Liver (tissue), 9 donors: ENCODE data around the gene ZNF439. TPM values are rescaled to one million over a fixed set of nuclear protein-coding genes. Genes with fewer than 3 reads are reported as not detected.
"Not testable (repeated sequence)": the region's sequence is repeated elsewhere in the genome, so short reads cannot be mapped to it uniquely, and the experiment has no call there.

Experiments
- DNase-seq: peaks from one replicate; pipeline ENCODE4 v3.0.0-alpha.2; 2017; ENCODE audit warnings: low spot score
- H3K27ac ChIP-seq, 2 donors: one replicate each; pipeline ENCODE4 v1.7.0; 2013; ENCODE audit warnings: inconsistent platforms in 2 of 2, low read length in 2 of 2, control low read depth in 1 of 2, low read depth in 1 of 2, mild to moderate bottlenecking in 1 of 2
- H3K27me3 ChIP-seq, 4 donors: one replicate each; pipeline versions ENCODE4 v1.6.1 to v1.7.0; 2013; ENCODE audit warnings: low read length in 3 of 4, inconsistent platforms in 1 of 4, mild to moderate bottlenecking in 1 of 4, moderate library complexity in 1 of 4; ENCODE audit not compliant: control insufficient read depth in 4 of 4, insufficient read depth in 4 of 4
- H3K36me3 ChIP-seq, 4 donors: one replicate each; pipeline versions ENCODE4 v1.6.1 to v1.7.0; 2013; ENCODE audit warnings: low read length in 3 of 4, mild to moderate bottlenecking in 3 of 4, low read depth in 1 of 4, moderate library complexity in 1 of 4; ENCODE audit not compliant: control insufficient read depth in 4 of 4, insufficient read depth in 3 of 4
- H3K4me1 ChIP-seq, 4 donors: one replicate each; pipeline versions ENCODE4 v1.6.1 to v1.7.0; 2013; ENCODE audit warnings: low read length in 3 of 4, mild to moderate bottlenecking in 3 of 4, moderate library complexity in 1 of 4; ENCODE audit not compliant: control insufficient read depth in 4 of 4, insufficient read depth in 4 of 4
- H3K4me3 ChIP-seq, 3 donors: one replicate each; pipeline versions ENCODE4 v1.6.1 to v1.7.0; 2013; ENCODE audit warnings: low read length in 3 of 3, control low read depth in 1 of 3, low read depth in 1 of 3, mild to moderate bottlenecking in 1 of 3
- H3K9ac ChIP-seq, 2 donors: one replicate each; pipeline ENCODE4 v1.7.0; 2013; ENCODE audit warnings: low read length in 2 of 2, mild to moderate bottlenecking in 2 of 2, moderate library complexity in 2 of 2, control low read depth in 1 of 2, low read depth in 1 of 2
- H3K9me3 ChIP-seq, 4 donors: one replicate each; pipeline versions ENCODE4 v1.6.1 to v1.7.0; 2013; ENCODE audit warnings: low read length in 3 of 4; ENCODE audit not compliant: control insufficient read depth in 4 of 4
- EGR1 ChIP-seq, 2 donors: IDR thresholded peaks; 2 replicates each; pipeline ENCODE4 v1.6.1; 2016 to 2018; ENCODE audit warnings: antibody characterized with exemption in 2 of 2, low read depth in 2 of 2
- FOXA1 ChIP-seq: IDR thresholded peaks from 2 replicates; pipeline ENCODE4 v1.6.1; 2016; ENCODE audit warnings: antibody characterized with exemption
- FOXA2 ChIP-seq: IDR thresholded peaks from 2 replicates; pipeline ENCODE4 v1.6.1; 2016; ENCODE audit warnings: antibody characterized with exemption
- GABPA ChIP-seq, 2 donors: IDR thresholded peaks in 1 of 2; conservative IDR thresholded peaks in 1 of 2; 2 replicates each; pipeline ENCODE4 v1.6.1; 2016; ENCODE audit warnings: antibody characterized with exemption in 2 of 2, mild to moderate bottlenecking in 1 of 2, moderate library complexity in 1 of 2
- HNF4A ChIP-seq, 2 donors: conservative IDR thresholded peaks; 2 replicates each; pipeline ENCODE4 v1.6.1; 2016; ENCODE audit warnings: antibody characterized with exemption in 2 of 2, mild to moderate bottlenecking in 2 of 2
- HNF4G ChIP-seq: IDR thresholded peaks from 2 replicates; pipeline ENCODE4 v1.6.1; 2016; ENCODE audit warnings: antibody characterized with exemption
- JUND ChIP-seq, 2 donors: IDR thresholded peaks; 2 replicates each; pipeline ENCODE4 v1.6.1; 2016; ENCODE audit warnings: antibody characterized with exemption in 2 of 2
- MAX ChIP-seq: IDR thresholded peaks from 2 replicates; pipeline ENCODE4 v1.6.1; 2016; ENCODE audit warnings: antibody characterized with exemption
- NR2F2 ChIP-seq: IDR thresholded peaks from 2 replicates; pipeline ENCODE4 v1.6.1; 2016; ENCODE audit warnings: antibody characterized with exemption
- RAD21 ChIP-seq, 2 donors: IDR thresholded peaks; 2 replicates each; pipeline ENCODE4 v1.6.1; 2016; ENCODE audit warnings: antibody characterized with exemption in 2 of 2, mild to moderate bottlenecking in 2 of 2
- RXRA ChIP-seq, 2 donors: IDR thresholded peaks; 2 replicates each; pipeline ENCODE4 v1.6.1; 2017 to 2018; ENCODE audit warnings: antibody characterized with exemption in 2 of 2, mild to moderate bottlenecking in 1 of 2
- SP1 ChIP-seq: IDR thresholded peaks from 2 replicates; pipeline ENCODE4 v1.6.1; 2018; ENCODE audit warnings: antibody characterized with exemption, mild to moderate bottlenecking
- TAF1 ChIP-seq: conservative IDR thresholded peaks from 2 replicates; pipeline ENCODE4 v1.6.1; 2016; ENCODE audit warnings: antibody characterized with exemption, mild to moderate bottlenecking
- YY1 ChIP-seq: IDR thresholded peaks from 2 replicates; pipeline ENCODE4 v1.6.1; 2016; ENCODE audit warnings: antibody characterized with exemption, mild to moderate bottlenecking
- whole genome bisulfite sequencing: extraction: QIAGEN DNeasy Blood & Tissue Kit; methylation state at CpG from one replicate; pipeline ENCODE4 v1.1.7; 2013; 5-methylcytosine and 5-hydroxymethylcytosine counted together
- polyA plus RNA-seq, 2 donors: library from polyadenylated mRNA; stranded (reverse) in 1 of 2; unstranded in 1 of 2; fragments of 200-250 nt in 1 of 2; fragments of >200 nt in 1 of 2; fragmentation: Nextera tagmentation in 1 of 2; extraction: Ambion mirVana in 1 of 2; gene quantifications; one replicate each; pipeline versions ENCODE4 v1.2.1 to v1.2.3, GENCODE V29; 2013 to 2015
- total RNA-seq, 2 donors: library from RNA; depleted of rRNA; stranded (reverse); fragments of >200 nt; gene quantifications; one replicate each; pipeline ENCODE4 v1.2.3, GENCODE V29; 2014
- TF ChIP-seq, protein P1 (sequence below): IDR thresholded peaks from 2 replicates; pipeline ENCODE4 v1.6.1; 2016; ENCODE audit warnings: antibody characterized with exemption, mild to moderate bottlenecking
- TF ChIP-seq, protein P2 (sequence below): IDR thresholded peaks from 2 replicates; pipeline ENCODE4 v1.6.1; 2016; ENCODE audit warnings: antibody characterized with exemption
- TF ChIP-seq, protein P3 (sequence below): IDR thresholded peaks from 2 replicates; pipeline ENCODE4 v1.6.1; 2016; ENCODE audit warnings: antibody characterized with exemption
- donor health status: healthy.
- donor health status: healthy.
- donor health status: healthy.
- donor health status: healthy.
- donor health status: healthy.

Gene ZNF439
- total and polyA plus RNA-seq, 4 donors, result 0.33 to 2.4 (median 1.3) TPM

DNA sequence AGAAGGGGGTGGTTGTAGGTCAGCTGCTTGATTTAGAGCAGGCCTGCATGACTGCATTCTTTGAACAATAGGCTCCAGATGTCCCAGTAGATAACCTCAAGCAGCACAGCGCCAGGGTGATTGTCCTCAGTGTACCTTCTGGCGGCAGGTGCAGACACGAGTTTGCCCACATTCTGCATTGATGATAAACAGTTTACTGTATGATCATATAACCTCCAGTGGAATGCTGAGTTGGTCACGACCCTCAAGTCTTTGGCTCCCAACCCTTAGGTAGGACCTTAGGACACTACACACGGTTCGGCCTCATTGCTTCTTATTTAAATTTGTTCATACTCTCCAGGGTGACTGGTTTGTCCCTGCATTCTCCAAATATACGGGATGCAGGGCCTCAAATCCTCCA lies 12.2 kb downstream of the ZNF439 start:
- H3K27ac ChIP-seq, result no peak overlapping the region
- H3K4me1 ChIP-seq, result no peaks in the 10 kb centered on the region
- H3K27me3 ChIP-seq, result no peaks in the 10 kb centered on the region
- H3K9me3 ChIP-seq, result peaks cover 0 to 10% (median 7%) of the 10 kb centered on the region in 4 donors
- 94% methylated on average over 7 of the region's 7 CpGs for WGBS
- no peak for TF ChIP-seq NR2F2
- no peak for TF ChIP-seq TAF1
- no peak for TF ChIP-seq GABPA (IDR thresholded peaks at IDR 0.05 in 1 of 2, conservative IDR thresholded peaks at IDR 0.05 in 1 of 2)
- TF ChIP-seq HNF4A (conservative IDR thresholded peaks at IDR 0.05), result no peak
- TF ChIP-seq SP1, result no peak
- TF ChIP-seq FOXA2, result no peak
- no peak for TF ChIP-seq YY1
- no peak for TF ChIP-seq EGR1 (IDR thresholded peaks at IDR 0.05; ENCODE audit: low read depth in 2 of 2)
- no peak for TF ChIP-seq FOXA1
- TF ChIP-seq, protein P1, sequence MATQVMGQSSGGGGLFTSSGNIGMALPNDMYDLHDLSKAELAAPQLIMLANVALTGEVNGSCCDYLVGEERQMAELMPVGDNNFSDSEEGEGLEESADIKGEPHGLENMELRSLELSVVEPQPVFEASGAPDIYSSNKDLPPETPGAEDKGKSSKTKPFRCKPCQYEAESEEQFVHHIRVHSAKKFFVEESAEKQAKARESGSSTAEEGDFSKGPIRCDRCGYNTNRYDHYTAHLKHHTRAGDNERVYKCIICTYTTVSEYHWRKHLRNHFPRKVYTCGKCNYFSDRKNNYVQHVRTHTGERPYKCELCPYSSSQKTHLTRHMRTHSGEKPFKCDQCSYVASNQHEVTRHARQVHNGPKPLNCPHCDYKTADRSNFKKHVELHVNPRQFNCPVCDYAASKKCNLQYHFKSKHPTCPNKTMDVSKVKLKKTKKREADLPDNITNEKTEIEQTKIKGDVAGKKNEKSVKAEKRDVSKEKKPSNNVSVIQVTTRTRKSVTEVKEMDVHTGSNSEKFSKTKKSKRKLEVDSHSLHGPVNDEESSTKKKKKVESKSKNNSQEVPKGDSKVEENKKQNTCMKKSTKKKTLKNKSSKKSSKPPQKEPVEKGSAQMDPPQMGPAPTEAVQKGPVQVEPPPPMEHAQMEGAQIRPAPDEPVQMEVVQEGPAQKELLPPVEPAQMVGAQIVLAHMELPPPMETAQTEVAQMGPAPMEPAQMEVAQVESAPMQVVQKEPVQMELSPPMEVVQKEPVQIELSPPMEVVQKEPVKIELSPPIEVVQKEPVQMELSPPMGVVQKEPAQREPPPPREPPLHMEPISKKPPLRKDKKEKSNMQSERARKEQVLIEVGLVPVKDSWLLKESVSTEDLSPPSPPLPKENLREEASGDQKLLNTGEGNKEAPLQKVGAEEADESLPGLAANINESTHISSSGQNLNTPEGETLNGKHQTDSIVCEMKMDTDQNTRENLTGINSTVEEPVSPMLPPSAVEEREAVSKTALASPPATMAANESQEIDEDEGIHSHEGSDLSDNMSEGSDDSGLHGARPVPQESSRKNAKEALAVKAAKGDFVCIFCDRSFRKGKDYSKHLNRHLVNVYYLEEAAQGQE, result no peak
- TF ChIP-seq RAD21 (IDR thresholded peaks at IDR 0.05), result no peak
- no peak for TF ChIP-seq RXRA (IDR thresholded peaks at IDR 0.05)
- no peak for TF ChIP-seq MAX
- DNase-seq, result no peak
- no peak overlapping the region for H3K4me3 ChIP-seq
- peaks cover 0 to 2% (median 0%) of the 10 kb centered on the region in 4 donors for H3K36me3 ChIP-seq
- no peak overlapping the region for H3K9ac ChIP-seq

GRCh38 chr19:11861301-11861700 lies 12.8 kb downstream of the ZNF439 start:
- no peak for DNase-seq
- Histone ChIP-seq H3K27me3 (no peaks in the 10 kb centered on the region), H3K4me3 (no peak overlapping the region), H3K9me3 (peaks cover 0 to 13% (median 7%) of the 10 kb centered on the region in 4 donors), H3K27ac (no peak overlapping the region), H3K36me3 (peaks cover 0 to 2% (median 0%) of the 10 kb centered on the region in 4 donors), H3K4me1 (no peaks in the 10 kb centered on the region), H3K9ac (no peak overlapping the region)
- no peak for TF ChIP-seq HNF4G
- no peak for TF ChIP-seq JUND (IDR thresholded peaks at IDR 0.05)
- no peak for TF ChIP-seq TAF1
- TF ChIP-seq RXRA (IDR thresholded peaks at IDR 0.05), result no peak
- TF ChIP-seq, protein P2, sequence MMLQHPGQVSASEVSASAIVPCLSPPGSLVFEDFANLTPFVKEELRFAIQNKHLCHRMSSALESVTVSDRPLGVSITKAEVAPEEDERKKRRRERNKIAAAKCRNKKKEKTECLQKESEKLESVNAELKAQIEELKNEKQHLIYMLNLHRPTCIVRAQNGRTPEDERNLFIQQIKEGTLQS, result no peak
- TF ChIP-seq, protein P1, result no peak
- TF ChIP-seq NR2F2, result no peak
- no peak for TF ChIP-seq YY1
- TF ChIP-seq RAD21 (IDR thresholded peaks at IDR 0.05), result no peak
- TF ChIP-seq HNF4A (conservative IDR thresholded peaks at IDR 0.05), result no peak
- TF ChIP-seq SP1, result no peak
- TF ChIP-seq, protein P3, sequence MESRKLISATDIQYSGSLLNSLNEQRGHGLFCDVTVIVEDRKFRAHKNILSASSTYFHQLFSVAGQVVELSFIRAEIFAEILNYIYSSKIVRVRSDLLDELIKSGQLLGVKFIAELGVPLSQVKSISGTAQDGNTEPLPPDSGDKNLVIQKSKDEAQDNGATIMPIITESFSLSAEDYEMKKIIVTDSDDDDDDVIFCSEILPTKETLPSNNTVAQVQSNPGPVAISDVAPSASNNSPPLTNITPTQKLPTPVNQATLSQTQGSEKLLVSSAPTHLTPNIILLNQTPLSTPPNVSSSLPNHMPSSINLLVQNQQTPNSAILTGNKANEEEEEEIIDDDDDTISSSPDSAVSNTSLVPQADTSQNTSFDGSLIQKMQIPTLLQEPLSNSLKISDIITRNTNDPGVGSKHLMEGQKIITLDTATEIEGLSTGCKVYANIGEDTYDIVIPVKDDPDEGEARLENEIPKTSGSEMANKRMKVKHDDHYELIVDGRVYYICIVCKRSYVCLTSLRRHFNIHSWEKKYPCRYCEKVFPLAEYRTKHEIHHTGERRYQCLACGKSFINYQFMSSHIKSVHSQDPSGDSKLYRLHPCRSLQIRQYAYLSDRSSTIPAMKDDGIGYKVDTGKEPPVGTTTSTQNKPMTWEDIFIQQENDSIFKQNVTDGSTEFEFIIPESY, result no peak
- TF ChIP-seq GABPA (IDR thresholded peaks at IDR 0.05 in 1 of 2, conservative IDR thresholded peaks at IDR 0.05 in 1 of 2), result no peak
- no peak for TF ChIP-seq FOXA2
- 90% methylated on average over 2 of the region's 2 CpGs for WGBS

GRCh38 chr19:11867766-11868165 lies 19.2 kb downstream of the ZNF439 start:
- H3K36me3 ChIP-seq, result peaks cover 0 to 12% (median 7%) of the 10 kb centered on the region in 4 donors
- not testable (repeated sequence) for H3K27me3 ChIP-seq, DNase-seq, H3K9ac ChIP-seq, H3K4me1 ChIP-seq, H3K27ac ChIP-seq
- peaks cover 16 to 44% (median 29%) of the 10 kb centered on the region in 4 donors for H3K9me3 ChIP-seq
- H3K4me3 ChIP-seq, result peak overlapping the region in 1 of 3 donors; percentile 59
- 93% methylated on average over 4 of the region's 4 CpGs for WGBS
